GM19467 (cell line): ENCODE measurements around the gene BAZ2B.
"Not testable (repeated sequence)": the region's sequence is repeated elsewhere in the genome, so short reads cannot be mapped to it uniquely, and the experiment has no call there.

Experiments used
- ATAC-seq: cut with Tn5 transposase; IDR thresholded peaks from one replicate; pipeline ENCODE4 v1.9.1; 2021; ENCODE audit warnings: mild to moderate bottlenecking, moderate library complexity; ENCODE audit not compliant: unreplicated experiment

BAZ2B gene

GRCh38 chr2:159542101-159542500 lies 74.2 kb downstream of the BAZ2B start:
- no peak for ATAC-seq

- no peak for ATAC-seq
Observed at GRCh38 chr2:159539701-159540100, 76.6 kb downstream of the BAZ2B start.

- no peak for ATAC-seq
Observed at GRCh38 chr2:159538801-159539200, 77.5 kb downstream of the BAZ2B start.

- not testable (repeated sequence) for ATAC-seq
Observed at GRCh38 chr2:159535261-159535660, 81.1 kb downstream of the BAZ2B start.

- ATAC-seq = no peak
Observed at GRCh38 chr2:159531475-159531874, 84.9 kb downstream of the BAZ2B start.

- no peak for ATAC-seq
Observed at GRCh38 chr2:159526433-159526832, 89.9 kb downstream of the BAZ2B start.

- no peak for ATAC-seq
Observed at GRCh38 chr2:159525012-159525411, 91.3 kb downstream of the BAZ2B start.

GRCh38 chr2:159521272-159521671 lies 95.1 kb downstream of the BAZ2B start:
- ATAC-seq = no peak

- ATAC-seq = no peak
Observed at GRCh38 chr2:159518321-159519005, 97.9 kb downstream of the BAZ2B start.

- ATAC-seq = peak; percentile 83
Observed at GRCh38 chr2:159516241-159516758, 100.0 kb downstream of the BAZ2B start.

GRCh38 chr2:159515441-159515840 lies 100.9 kb downstream of the BAZ2B start:
- ATAC-seq = no peak

GRCh38 chr2:159513745-159514144 lies 102.6 kb downstream of the BAZ2B start:
- ATAC-seq = no peak

- no peak for ATAC-seq
Observed at GRCh38 chr2:159508140-159508539, 108.2 kb downstream of the BAZ2B start.

GRCh38 chr2:159506764-159507440 lies 109.4 kb downstream of the BAZ2B start:
- ATAC-seq = no peak

- no peak for ATAC-seq
Observed at GRCh38 chr2:159506202-159506601, 110.1 kb downstream of the BAZ2B start.

GRCh38 chr2:159505196-159505595 lies 111.2 kb downstream of the BAZ2B start:
- no peak for ATAC-seq

- no peak for ATAC-seq
Observed at GRCh38 chr2:159501743-159502142, 114.6 kb downstream of the BAZ2B start.

- no peak for ATAC-seq
Observed at GRCh38 chr2:159497847-159498246, 118.5 kb downstream of the BAZ2B start.

- ATAC-seq = no peak
Observed at GRCh38 chr2:159497256-159497655, 119.1 kb downstream of the BAZ2B start.

- ATAC-seq = no peak
Observed at GRCh38 chr2:159489476-159489875, 126.9 kb downstream of the BAZ2B start.

GRCh38 chr2:159484532-159484931 lies 131.8 kb downstream of the BAZ2B start:
- ATAC-seq = no peak

GRCh38 chr2:159476329-159476728 lies 140.0 kb downstream of the BAZ2B start:
- no peak for ATAC-seq
